Gastrocnemius medialis (tissue), 4 donors: ENCODE data around the gene PKNOX2. TPM values are rescaled to one million over a fixed set of nuclear protein-coding genes. Genes with fewer than 3 reads are reported as not detected.

Source experiments
- ATAC-seq, 2 donors: fragments of 150-250 bp; one replicate each; pipeline ENCODE4 v1.9.1; 2016
- DNase-seq, 2 donors: peaks; one replicate each; pipeline ENCODE4 v3.0.0-alpha.2; 2019
- H3K27ac ChIP-seq, 4 donors: fragments of 200-600 bp; sonication (generic); 1 replicate in 1 of 4; 2 replicates in 3 of 4; pipeline ENCODE4 v1.5.1; 2016 to 2018; ENCODE audit warnings: mild to moderate bottlenecking in 2 of 4, moderate library complexity in 1 of 4
- H3K27me3 ChIP-seq, 3 donors: fragments of 200-600 bp; sonication (generic) in 2 of 3; 1 replicate in 1 of 3; 2 replicates in 2 of 3; pipeline versions ENCODE4 v1.5.1 to v1.6.0; 2016 to 2019; ENCODE audit warnings: mild to moderate bottlenecking in 1 of 3, moderate library complexity in 1 of 3
- H3K36me3 ChIP-seq, 2 donors: fragments of 200-600 bp; sonication (generic) in 1 of 2; one replicate each; pipeline ENCODE4 v1.5.1; 2017 to 2018
- H3K4me1 ChIP-seq, 2 donors: fragments of 200-600 bp; sonication (generic) in 1 of 2; one replicate each; pipeline ENCODE4 v1.5.1; 2016 to 2017; ENCODE audit warnings: mild to moderate bottlenecking in 2 of 2
- H3K4me3 ChIP-seq, 4 donors: fragments of 200-600 bp; sonication (generic) in 3 of 4; 1 replicate in 1 of 4; 2 replicates in 3 of 4; pipeline ENCODE4 v1.5.1; 2016 to 2019; ENCODE audit warnings: mild to moderate bottlenecking in 2 of 4
- H3K9me3 ChIP-seq, 3 donors: fragments of 200-600 bp; sonication (generic) in 2 of 3; 1 replicate in 1 of 3; 2 replicates in 2 of 3; pipeline ENCODE4 v1.5.1; 2016 to 2019
- CTCF ChIP-seq, 5 experiments: fragments of 450-650 bp in 3 of 5; fragments of 200-600 bp in 2 of 5; sonication (generic) in 2 of 5; IDR thresholded peaks in 4 of 5; conservative IDR thresholded peaks in 1 of 5; 1 replicate in 4 of 5; 2 replicates in 1 of 5; pipeline ENCODE4 v1.5.1; 2016 to 2019; ENCODE audit warnings: antibody characterized with exemption in 5 of 5, mild to moderate bottlenecking in 3 of 5, moderate library complexity in 3 of 5
- POLR2A ChIP-seq, 2 donors: fragments of 450-650 bp; IDR thresholded peaks; one replicate each; pipeline ENCODE4 v1.6.1; 2017; ENCODE audit warnings: antibody characterized with exemption in 2 of 2, mild to moderate bottlenecking in 2 of 2, moderate library complexity in 2 of 2
- in situ Hi-C, 4 donors: fragments of 200-750 bp; cut with MboI; loops; one replicate each; pipeline versions ENCODE4 v1.15.0 to v1.8.0; 2017; ENCODE audit warnings: low sequenced_read_pairs in 4 of 4
- intact Hi-C: fragments of 100-400 bp; cut with DNase I; formaldehyde crosslinking; loops from one replicate; pipeline ENCODE4 v1.15.1; 2023; ENCODE audit warnings: low total_unique reads
- total RNA-seq, 4 donors: library from RNA; depleted of rRNA; stranded (reverse); fragments of >200 nt; gene quantifications; one replicate each; pipeline versions ENCODE4 v1.1.0 to v1.2.3, GENCODE V29; 2016

PKNOX2 gene
- 10 to 100 TPM in 1 of 4 donors, 1 to 10 TPM in 3; 3.7 to 11.7 (median 6.0) TPM for total RNA-seq

GRCh38 chr11:125164422-125165110, at the start of gene PKNOX2:
Gene PKNOX2 (plus strand): TSS chr11:125164751. CDS start chr11:125351306, 186,555 bp downstream.
- in situ Hi-C loops: loop anchor here (5.0 to 10.0 kb wide), 3 partner anchors 180 to 240 kb away; no protein-coding TSS in a partner anchor
- intact Hi-C loops: loop anchor here (1.0 to 5.0 kb wide), 9 partner anchors 48 to 261 kb away; partner anchors contain the start of gene TMEM218
- Histone ChIP-seq H3K4me1 (peaks cover 31 to 32% of the 10 kb centered on the region in 2 donors), H3K4me3 (peak within 1 kb of the TSS; percentile 62 to 90 (median 70)), H3K9me3 (no peaks in the 10 kb centered on the region), H3K27ac (peak within 1 kb of the TSS; percentile 88 to 99 (median 91)), H3K27me3 (no peaks in the 10 kb centered on the region), H3K36me3 (no peaks in the 10 kb centered on the region)
- TF ChIP-seq POLR2A (IDR thresholded peaks at IDR 0.05) (peak; percentile 93 to 96), CTCF (IDR thresholded peaks at IDR 0.05 in 4 of 5, conservative IDR thresholded peaks at IDR 0.05 in 1 of 5) (peak; percentile 51 to 91 (median 54))
- DNase-seq: peak; percentile 61 to 83
- ATAC-seq: peak; percentile 65 to 70

- intact Hi-C loops (no loop called here), in situ Hi-C loops (loop anchor here in 2 of 4 donors (10.0 to 25.0 kb wide), 3 partner anchors 163 to 770 kb away; partner anchors contain the start of genes CCDC15 (in 2 of the 2), EI24 (in 1 of the 2) and HYLS1 (in 1 of the 2))
These were observed 47.1 kb upstream of the PKNOX2 start for GRCh38 chr11:125117429-125117828.

GRCh38 chr11:125123194-125123946, 41.2 kb upstream of the PKNOX2 start:
- no peak for TF ChIP-seq POLR2A (IDR thresholded peaks at IDR 0.05)
- no peak for TF ChIP-seq CTCF (IDR thresholded peaks at IDR 0.05 in 4 of 5, conservative IDR thresholded peaks at IDR 0.05 in 1 of 5)
- H3K4me3 ChIP-seq: peak overlapping the region; percentile 32 to 49 (median 42)
- no peaks in the 10 kb centered on the region for H3K9me3 ChIP-seq
- peaks cover 4 to 5% (median 5%) of the 10 kb centered on the region in 3 donors for H3K27me3 ChIP-seq
- H3K4me1 ChIP-seq: peaks cover 4 to 7% of the 10 kb centered on the region in 2 donors
- peak overlapping the region in 3 of 4 donors; percentile 61 to 71 (median 68) for H3K27ac ChIP-seq
- DNase-seq (no peak), ATAC-seq (peak in 1 of 2 donors; percentile 25)
- no peaks in the 10 kb centered on the region for H3K36me3 ChIP-seq
- intact Hi-C loops (no loop called here), in situ Hi-C loops (loop anchor here in 1 of 4 donors (25.0 kb wide), 2 partner anchors 439 to 764 kb away; partner anchors contain the start of genes EI24 and HYLS1)

More at GRCh38 chr11:125117429-125117828, 47.1 kb upstream of the PKNOX2 start:
- no peaks in the 10 kb centered on the region for H3K4me1 ChIP-seq
- H3K4me3 ChIP-seq: no peak overlapping the region
- H3K27ac ChIP-seq: no peak overlapping the region
- DNase-seq (no peak), ATAC-seq (no peak)
- no peaks in the 10 kb centered on the region for H3K36me3 ChIP-seq
- no peaks in the 10 kb centered on the region for H3K9me3 ChIP-seq
- TF ChIP-seq CTCF (IDR thresholded peaks at IDR 0.05 in 4 of 5, conservative IDR thresholded peaks at IDR 0.05 in 1 of 5) (no peak), POLR2A (IDR thresholded peaks at IDR 0.05) (no peak)
- peaks cover 0 to 8% (median 4%) of the 10 kb centered on the region in 3 donors for H3K27me3 ChIP-seq

- H3K27ac ChIP-seq: peak overlapping the region; percentile 19 to 71 (median 64)
- no peaks in the 10 kb centered on the region for H3K36me3 ChIP-seq
- ATAC-seq (peak; percentile 99 to 100), DNase-seq (peak; percentile 40 to 82)
- in situ Hi-C loops: loop anchor here in 1 of 4 donors (25.0 kb wide), 2 partner anchors 438 to 763 kb away; partner anchors contain the start of genes EI24 and HYLS1
- TF ChIP-seq POLR2A (IDR thresholded peaks at IDR 0.05) (no peak), CTCF (IDR thresholded peaks at IDR 0.05 in 4 of 5, conservative IDR thresholded peaks at IDR 0.05 in 1 of 5) (peak in 4 of 5 experiments; percentile 32 to 61 (median 48))
- H3K27me3 ChIP-seq: peaks cover 2 to 11% (median 5%) of the 10 kb centered on the region in 3 donors
- intact Hi-C loops: loop anchor here (1.0 kb wide), 1 partner anchor 13 kb away; the partner anchor contains the start of gene TMEM218
- H3K4me1 ChIP-seq: peaks cover 4 to 7% of the 10 kb centered on the region in 2 donors
- no peaks in the 10 kb centered on the region for H3K9me3 ChIP-seq
- peak overlapping the region; percentile 32 to 49 (median 42) for H3K4me3 ChIP-seq
These were observed 40.5 kb upstream of the PKNOX2 start for GRCh38 chr11:125123947-125124617.
